NT2/D1 (cell line): Measurements from ENCODE around the gene MAML3.

Experiments
- DNase-seq: peaks from one replicate; pipeline ENCODE4 v3.0.0-alpha.2; 2011; ENCODE audit warnings: low read depth, low spot score
- H3K27me3 ChIP-seq: 2 replicates; pipeline ENCODE4 v1.6.0; 2011; ENCODE audit warnings: mild to moderate bottlenecking; ENCODE audit not compliant: insufficient read length, insufficient read depth
- H3K36me3 ChIP-seq: 2 replicates; pipeline ENCODE4 v1.6.1; 2011; ENCODE audit warnings: mild to moderate bottlenecking, low read length, mixed read lengths; ENCODE audit not compliant: insufficient read depth, insufficient read length
- H3K4me1 ChIP-seq: 2 replicates; pipeline ENCODE4 v1.5.1; 2011; ENCODE audit not compliant: insufficient read depth, insufficient read length
- H3K4me3 ChIP-seq: 2 replicates; pipeline ENCODE4 v1.5.1; 2011; ENCODE audit warnings: low read depth; ENCODE audit not compliant: insufficient read length
- H3K9ac ChIP-seq: 2 replicates; pipeline ENCODE4 v1.6.0; 2011; ENCODE audit warnings: low read depth; ENCODE audit not compliant: insufficient read length
- H3K9me3 ChIP-seq: 2 replicates; pipeline ENCODE4 v1.5.1; 2011; ENCODE audit warnings: mild to moderate bottlenecking, low read length; ENCODE audit not compliant: insufficient read depth
- SUZ12 ChIP-seq: IDR thresholded peaks from 2 replicates; pipeline ENCODE4 v1.6.1; 2011; ENCODE audit not compliant: insufficient read length, insufficient read depth; ENCODE audit errors: extremely low read depth
- YY1 ChIP-seq: IDR thresholded peaks from 2 replicates; pipeline ENCODE4 v1.6.1; 2011; ENCODE audit not compliant: insufficient read length, insufficient read depth
- ZNF274 ChIP-seq: IDR thresholded peaks from 2 replicates; pipeline ENCODE4 v1.6.1; 2011; ENCODE audit warnings: mild to moderate bottlenecking, low read depth, low read length

MAML3 gene

DNA sequence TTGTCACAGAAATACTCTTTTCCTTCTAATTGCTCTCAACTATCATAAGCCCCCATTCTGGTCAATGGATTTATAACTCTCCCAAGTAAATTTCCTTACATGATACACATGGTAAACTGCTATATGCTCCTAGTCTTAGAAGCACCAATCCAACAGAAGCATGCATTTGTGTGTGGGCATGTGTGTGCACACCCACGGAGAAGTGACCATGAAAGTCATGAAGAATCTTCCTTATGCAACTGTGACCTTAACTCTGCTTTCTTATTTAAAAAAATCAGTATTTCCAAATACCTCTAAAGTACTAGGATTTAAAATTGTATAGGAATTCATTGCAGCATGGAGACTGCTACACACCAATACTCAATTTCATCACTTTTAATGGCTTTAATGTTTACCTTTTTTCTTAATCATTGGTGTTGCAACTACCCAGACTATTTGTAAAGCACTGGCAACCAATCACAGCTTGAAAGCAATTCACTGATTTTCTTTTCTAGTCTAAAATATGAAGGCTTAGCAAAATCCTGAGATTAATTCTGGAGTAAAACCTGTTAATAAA is 47.6 kb downstream of the MAML3 start:
- Histone ChIP-seq H3K4me1 (no peaks in the 10 kb centered on the region), H3K36me3 (no peaks in the 10 kb centered on the region), H3K27me3 (no peaks in the 10 kb centered on the region), H3K4me3 (no peak overlapping the region), H3K9ac (no peak overlapping the region), H3K9me3 (no peaks in the 10 kb centered on the region)
- TF ChIP-seq ZNF274: no peak
- TF ChIP-seq YY1: no peak
- TF ChIP-seq SUZ12: no peak
- DNase-seq: no peak

DNA sequence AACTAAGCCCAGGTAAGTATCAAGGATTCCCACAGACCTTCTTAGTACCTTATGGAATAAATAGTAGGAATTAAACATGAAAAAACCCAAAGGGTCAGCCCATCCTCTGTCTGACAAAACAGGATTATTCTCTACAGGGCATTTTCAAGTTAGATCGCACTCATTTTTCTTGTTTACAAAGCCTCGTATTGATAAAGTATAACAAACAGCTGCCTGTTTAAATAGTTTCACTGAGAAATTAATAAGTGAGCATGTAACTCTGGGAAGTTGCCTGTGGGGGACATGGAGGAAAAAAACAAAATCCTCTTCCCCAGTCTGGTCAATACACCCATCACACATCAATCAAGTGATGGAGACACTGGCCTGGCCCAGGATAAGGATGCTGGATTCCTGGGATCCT is 48.5 kb downstream of the MAML3 start:
- no peaks in the 10 kb centered on the region for H3K9me3 ChIP-seq
- TF ChIP-seq ZNF274: no peak
- no peaks in the 10 kb centered on the region for H3K4me1 ChIP-seq
- H3K36me3 ChIP-seq: no peaks in the 10 kb centered on the region
- H3K27me3 ChIP-seq: no peaks in the 10 kb centered on the region
- no peak for DNase-seq
- no peak overlapping the region for H3K9ac ChIP-seq
- no peak overlapping the region for H3K4me3 ChIP-seq

DNA sequence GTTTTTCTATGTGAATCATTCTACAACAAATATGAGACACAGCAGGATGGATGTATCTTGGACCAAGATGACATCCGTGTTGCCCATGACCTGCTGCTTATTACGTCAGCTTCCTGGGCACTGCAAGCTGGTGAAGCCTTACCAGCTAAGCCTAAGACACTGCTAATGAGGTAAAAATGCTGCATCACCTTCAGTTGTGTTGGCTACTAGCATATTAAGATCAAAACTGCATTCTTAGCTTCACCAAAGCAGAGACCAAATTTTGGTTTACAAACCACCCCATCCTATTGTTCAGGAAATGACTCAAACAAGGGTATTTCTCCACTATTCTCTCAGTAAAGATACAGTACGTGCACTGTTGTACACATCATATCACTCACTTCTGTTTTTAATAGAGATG is 50.3 kb downstream of the MAML3 start:
- Histone ChIP-seq H3K4me3 (no peak overlapping the region), H3K27me3 (no peaks in the 10 kb centered on the region), H3K9me3 (no peaks in the 10 kb centered on the region), H3K4me1 (no peaks in the 10 kb centered on the region), H3K36me3 (no peaks in the 10 kb centered on the region), H3K9ac (no peak overlapping the region)
- TF ChIP-seq YY1 (no peak), ZNF274 (no peak), SUZ12 (no peak)
- no peak for DNase-seq

DNA sequence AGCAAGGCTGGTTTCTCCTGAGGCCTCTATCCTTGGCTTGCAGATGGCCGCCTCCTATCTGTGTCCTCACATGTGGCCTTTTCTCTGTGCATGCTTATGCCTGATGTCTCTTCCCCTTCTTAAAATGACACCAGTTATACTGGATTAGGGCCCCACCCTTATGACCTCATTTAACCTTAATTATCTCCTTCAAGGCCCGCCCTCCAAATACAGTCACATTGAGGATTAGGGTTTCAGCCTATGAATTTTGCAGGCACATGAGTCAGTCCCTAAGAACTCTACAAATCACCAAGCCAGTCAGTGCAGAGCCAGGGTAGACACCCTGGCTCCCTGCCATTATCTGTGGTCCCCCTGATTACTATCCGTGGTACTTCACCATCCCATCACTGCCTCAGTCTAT is 51.6 kb downstream of the MAML3 start:
- H3K4me3 ChIP-seq: no peak overlapping the region
- no peak for DNase-seq
- H3K9me3 ChIP-seq: no peaks in the 10 kb centered on the region
- no peaks in the 10 kb centered on the region for H3K4me1 ChIP-seq
- H3K27me3 ChIP-seq: no peaks in the 10 kb centered on the region
- no peak for TF ChIP-seq SUZ12
- TF ChIP-seq YY1: no peak
- no peak for TF ChIP-seq ZNF274
- H3K9ac ChIP-seq: no peak overlapping the region
- no peaks in the 10 kb centered on the region for H3K36me3 ChIP-seq

DNA sequence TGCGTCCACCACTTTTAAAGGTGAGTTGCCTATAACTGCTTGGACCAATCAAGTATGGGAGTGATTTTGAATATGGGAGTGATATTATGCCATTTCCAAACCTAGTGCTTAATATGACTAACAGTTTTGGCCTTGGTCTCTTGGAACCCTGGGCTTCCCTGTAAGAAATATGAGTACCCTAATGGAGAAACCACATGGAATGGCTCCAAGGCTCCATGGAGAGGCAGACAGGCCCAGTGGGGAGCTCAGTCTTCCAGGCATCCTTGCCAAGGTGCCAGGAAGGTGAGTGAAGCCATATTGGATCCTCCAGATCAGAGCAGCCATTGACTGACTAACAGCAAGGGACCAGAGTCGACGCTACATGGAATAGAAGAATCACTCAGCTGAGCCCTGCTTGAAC is 53.2 kb downstream of the MAML3 start:
- H3K36me3 ChIP-seq: no peaks in the 10 kb centered on the region
- peaks cover 6% of the 10 kb centered on the region for H3K27me3 ChIP-seq
- H3K4me1 ChIP-seq: no peaks in the 10 kb centered on the region
- no peak for DNase-seq
- H3K9ac ChIP-seq: no peak overlapping the region
- TF ChIP-seq SUZ12 (no peak), YY1 (no peak), ZNF274 (no peak)
- H3K9me3 ChIP-seq: no peaks in the 10 kb centered on the region
- no peak overlapping the region for H3K4me3 ChIP-seq

DNA sequence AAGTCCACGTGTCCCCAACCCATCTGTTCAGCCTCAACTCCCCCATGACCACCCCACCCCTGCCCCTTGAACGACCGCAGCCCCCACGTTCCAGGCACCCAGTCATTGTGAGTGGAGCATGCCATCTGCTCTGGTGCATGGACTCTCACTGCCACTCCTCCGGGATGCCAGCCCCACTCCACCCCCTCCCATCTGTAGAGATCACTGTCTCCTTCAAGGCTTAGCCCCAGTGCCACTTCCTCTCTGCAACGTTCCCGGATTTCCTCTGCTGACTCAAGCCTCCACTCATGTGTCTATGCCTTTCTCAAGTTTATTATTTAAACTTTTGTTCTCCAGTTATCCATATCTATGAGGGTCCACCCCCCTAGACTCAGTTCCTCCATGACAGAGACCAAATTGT is 54.0 kb downstream of the MAML3 start:
- no peaks in the 10 kb centered on the region for H3K36me3 ChIP-seq
- H3K4me1 ChIP-seq: peaks cover 1% of the 10 kb centered on the region
- H3K9ac ChIP-seq: no peak overlapping the region
- TF ChIP-seq YY1 (no peak), SUZ12 (no peak), ZNF274 (no peak)
- H3K4me3 ChIP-seq: no peak overlapping the region
- no peak for DNase-seq
- H3K27me3 ChIP-seq: peaks cover 6% of the 10 kb centered on the region
- H3K9me3 ChIP-seq: no peaks in the 10 kb centered on the region

DNA sequence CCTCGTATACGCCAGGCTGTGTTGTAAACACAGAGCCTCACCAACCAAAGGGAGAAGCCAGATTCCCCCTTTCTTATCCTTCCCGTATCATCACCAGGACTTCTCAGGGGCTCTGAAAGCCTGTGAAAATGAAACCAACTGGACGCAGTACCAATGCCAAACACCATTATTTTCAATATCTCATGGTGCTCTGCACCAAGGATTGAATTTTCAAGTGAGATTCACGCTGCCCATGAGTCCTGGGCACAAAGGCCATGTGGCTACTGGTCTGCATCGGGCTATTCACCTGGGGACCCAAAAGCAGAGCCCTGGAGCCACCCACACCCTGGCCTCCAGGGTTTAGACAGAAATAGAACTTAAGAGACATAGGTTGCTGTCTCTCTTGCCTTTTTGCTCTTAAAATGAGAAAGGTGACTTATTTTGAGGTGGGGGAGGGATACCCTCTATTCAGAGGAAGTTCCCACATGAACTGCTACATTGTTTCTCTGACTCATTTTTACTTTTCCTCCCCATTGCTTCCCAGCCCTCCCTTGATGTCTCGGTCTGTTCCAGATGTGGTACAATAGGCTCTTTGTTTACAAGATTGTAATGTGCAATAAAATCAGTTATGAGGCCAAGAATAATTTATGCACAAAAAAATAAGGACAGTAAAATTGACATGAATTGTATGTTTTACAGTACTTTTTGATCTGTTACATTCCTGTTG is 55.4 kb downstream of the MAML3 start:
- Histone ChIP-seq H3K27me3 (peaks cover 6% of the 10 kb centered on the region), H3K4me1 (peaks cover 11% of the 10 kb centered on the region), H3K9me3 (no peaks in the 10 kb centered on the region), H3K4me3 (no peak overlapping the region), H3K36me3 (no peaks in the 10 kb centered on the region), H3K9ac (no peak overlapping the region)
- DNase-seq: no peak
- no peak for TF ChIP-seq ZNF274
- no peak for TF ChIP-seq SUZ12
- no peak for TF ChIP-seq YY1
